GM19455 (cell line): ENCODE data around the gene NABP2.
"Not testable (repeated sequence)": the region's sequence is repeated elsewhere in the genome, so short reads cannot be mapped to it uniquely, and the experiment has no call there.

ENCODE experiments used
- ATAC-seq: cut with Tn5 transposase; IDR thresholded peaks from one replicate; pipeline ENCODE4 v1.9.1; 2021; ENCODE audit not compliant: unreplicated experiment

NABP2 gene

GRCh38 chr12:56243731-56244181, 19.6 kb downstream of the NABP2 start:
- ATAC-seq: no peak

- ATAC-seq: no peak
Measured at GRCh38 chr12:56244494-56244893, 20.4 kb downstream of the NABP2 start.

GRCh38 chr12:56247923-56248322, 23.8 kb downstream of the NABP2 start:
- no peak for ATAC-seq

- no peak for ATAC-seq
Measured at GRCh38 chr12:56248711-56249110, 24.6 kb downstream of the NABP2 start.

- no peak for ATAC-seq
Measured at GRCh38 chr12:56252649-56253048, 28.5 kb downstream of the NABP2 start.

GRCh38 chr12:56253091-56253490, 28.9 kb downstream of the NABP2 start:
- ATAC-seq: no peak

- ATAC-seq: no peak
Measured at GRCh38 chr12:56255671-56256070, 31.5 kb downstream of the NABP2 start.

GRCh38 chr12:56256326-56256960, 32.3 kb downstream of the NABP2 start:
- no peak for ATAC-seq

GRCh38 chr12:56257071-56257470, 32.9 kb downstream of the NABP2 start:
- no peak for ATAC-seq

GRCh38 chr12:56257491-56258067, 33.4 kb downstream of the NABP2 start:
- peak; percentile 24 for ATAC-seq

- peak; percentile 88 for ATAC-seq
Measured at GRCh38 chr12:56258068-56258819, 34.1 kb downstream of the NABP2 start, which contains the start of gene ANKRD52. Gene ANKRD52 (minus strand): TSS chr12:56258384. CDS start chr12:56258269, 115 bp downstream.

- no peak for ATAC-seq
Measured at GRCh38 chr12:56258820-56259183, 34.7 kb downstream of the NABP2 start.

- no peak for ATAC-seq
Measured at GRCh38 chr12:56260380-56260779, 36.2 kb downstream of the NABP2 start.

GRCh38 chr12:56260921-56261320, 36.8 kb downstream of the NABP2 start:
- ATAC-seq: no peak

- ATAC-seq: no peak
Measured at GRCh38 chr12:56261503-56262232, 37.5 kb downstream of the NABP2 start.

GRCh38 chr12:56262955-56263354, 38.8 kb downstream of the NABP2 start:
- not testable (repeated sequence) for ATAC-seq

- ATAC-seq: not testable (repeated sequence)
Measured at GRCh38 chr12:56266068-56266692, 42.0 kb downstream of the NABP2 start.

GRCh38 chr12:56266693-56267442, 42.7 kb downstream of the NABP2 start, which contains the start of gene COQ10A:
Gene COQ10A (plus strand): TSS chr12:56266942. CDS start chr12:56267119, 177 bp downstream.
- ATAC-seq: peak; percentile 92

- peak; percentile 5 for ATAC-seq
Measured at GRCh38 chr12:56267443-56268071, 43.4 kb downstream of the NABP2 start.

GRCh38 chr12:56271031-56271430, 46.9 kb downstream of the NABP2 start:
- ATAC-seq: no peak
